ENCODE results near the gene GBE1. TPM values are rescaled to one million over a fixed set of nuclear protein-coding genes. Genes with fewer than 3 reads are reported as not detected.
A peak's percentile ranks its signal among the peaks of the same experiment; 100 is the strongest.

GBE1 gene
- total and polyA plus RNA-seq, 9 of the 15 experiments (the other 6 are each of a cell fraction or from before 2014, with no cell fraction given) = 7.9 to 25.6 (median 13.1) TPM

DNA sequence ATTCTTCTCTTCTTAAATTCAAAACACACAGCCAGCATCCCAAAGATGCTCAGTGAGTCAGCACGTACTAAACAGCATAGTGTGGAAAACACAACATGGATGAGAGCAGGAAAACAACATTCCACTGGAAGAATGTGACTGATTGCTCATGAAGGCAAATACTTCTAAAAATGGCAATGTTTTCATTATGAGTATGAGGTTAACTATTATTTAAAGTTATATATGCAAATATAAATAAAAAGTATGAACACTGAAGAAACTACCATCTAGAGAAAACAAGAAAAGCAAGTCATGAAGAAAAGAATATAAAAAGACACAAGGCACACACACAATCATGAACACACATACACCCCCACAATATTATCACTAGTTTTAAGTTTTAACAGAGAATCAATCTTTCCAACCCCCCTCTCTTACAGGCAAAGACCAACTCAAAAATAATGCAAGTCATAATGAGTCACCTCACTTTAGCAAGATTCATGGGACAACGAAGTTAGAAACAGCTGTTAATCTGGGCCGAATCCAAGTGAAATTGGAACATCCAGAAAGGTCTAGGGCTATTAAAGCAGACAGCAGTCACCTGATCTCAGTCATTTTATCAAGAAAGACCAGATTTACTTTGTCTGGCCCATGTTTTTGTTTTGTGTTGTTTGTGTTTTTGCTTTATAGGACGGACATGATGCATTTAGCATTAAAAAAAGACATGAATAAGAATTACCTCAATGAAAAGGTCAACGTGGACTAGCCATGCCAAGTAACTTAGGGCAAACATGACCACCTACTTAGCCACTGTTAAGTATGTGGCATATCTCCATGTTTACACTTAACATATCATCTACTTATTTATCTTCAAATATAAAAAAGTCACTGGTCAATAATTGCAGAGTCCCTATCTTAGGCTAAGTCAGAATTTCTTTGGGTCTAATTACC is 18.1 kb downstream of the GBE1 start (continued):
- TF ChIP-seq SAFB2 (IDR thresholded peaks at IDR 0.05; ENCODE audit: borderline replicate concordance, low read depth, low read length, severe bottlenecking) = no peak
- no peak for TF ChIP-seq EHMT2 (IDR thresholded peaks at IDR 0.05)
- no peak for TF ChIP-seq ELK3 (CRISPR knock-in tag; IDR thresholded peaks at IDR 0.05)
- no peak for TF ChIP-seq CREB5 (CRISPR knock-in tag; IDR thresholded peaks at IDR 0.05)
- TF ChIP-seq, protein P1, sequence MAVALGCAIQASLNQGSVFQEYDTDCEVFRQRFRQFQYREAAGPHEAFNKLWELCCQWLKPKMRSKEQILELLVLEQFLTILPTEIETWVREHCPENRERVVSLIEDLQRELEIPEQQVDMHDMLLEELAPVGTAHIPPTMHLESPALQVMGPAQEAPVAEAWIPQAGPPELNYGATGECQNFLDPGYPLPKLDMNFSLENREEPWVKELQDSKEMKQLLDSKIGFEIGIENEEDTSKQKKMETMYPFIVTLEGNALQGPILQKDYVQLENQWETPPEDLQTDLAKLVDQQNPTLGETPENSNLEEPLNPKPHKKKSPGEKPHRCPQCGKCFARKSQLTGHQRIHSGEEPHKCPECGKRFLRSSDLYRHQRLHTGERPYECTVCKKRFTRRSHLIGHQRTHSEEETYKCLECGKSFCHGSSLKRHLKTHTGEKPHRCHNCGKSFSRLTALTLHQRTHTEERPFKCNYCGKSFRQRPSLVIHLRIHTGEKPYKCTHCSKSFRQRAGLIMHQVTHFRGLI (CRISPR knock-in tag; IDR thresholded peaks at IDR 0.05) = no peak
- TF ChIP-seq, protein P2, sequence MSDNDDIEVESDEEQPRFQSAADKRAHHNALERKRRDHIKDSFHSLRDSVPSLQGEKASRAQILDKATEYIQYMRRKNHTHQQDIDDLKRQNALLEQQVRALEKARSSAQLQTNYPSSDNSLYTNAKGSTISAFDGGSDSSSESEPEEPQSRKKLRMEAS (CRISPR knock-in tag; IDR thresholded peaks at IDR 0.05) = no peak
- peak; percentile 79 for TF ChIP-seq JUN (IDR thresholded peaks at IDR 0.05; ENCODE audit: borderline replicate concordance, low read depth, low read length)
- no peak for TF ChIP-seq JUN (CRISPR knock-in tag; IDR thresholded peaks at IDR 0.05; ENCODE audit: borderline replicate concordance)
- TF ChIP-seq ZKSCAN8 (CRISPR knock-in tag; IDR thresholded peaks at IDR 0.05) = no peak
- no peak for TF ChIP-seq L3MBTL2 (IDR thresholded peaks at IDR 0.05)
- TF ChIP-seq ZNF398 (CRISPR knock-in tag; IDR thresholded peaks at IDR 0.05) = no peak
- no peak for TF ChIP-seq MXD1 (CRISPR knock-in tag; IDR thresholded peaks at IDR 0.05; ENCODE audit: borderline replicate concordance, poor library complexity, severe bottlenecking)
- no peak for TF ChIP-seq ILK (tag; IDR thresholded peaks at IDR 0.05; ENCODE audit: borderline replicate concordance, low read depth)
- no peak for TF ChIP-seq RBM34 (IDR thresholded peaks at IDR 0.05; ENCODE audit: borderline replicate concordance, insufficient read depth, low read length)
- TF ChIP-seq ETV6 (IDR thresholded peaks at IDR 0.05; ENCODE audit: borderline replicate concordance in 1 of 2, low read depth in 2 of 2, low read length in 1 of 2) = no peak
- TF ChIP-seq ETV6 (CRISPR knock-in tag; IDR thresholded peaks at IDR 0.05; ENCODE audit: borderline replicate concordance) = no peak
- TF ChIP-seq, protein P3, sequence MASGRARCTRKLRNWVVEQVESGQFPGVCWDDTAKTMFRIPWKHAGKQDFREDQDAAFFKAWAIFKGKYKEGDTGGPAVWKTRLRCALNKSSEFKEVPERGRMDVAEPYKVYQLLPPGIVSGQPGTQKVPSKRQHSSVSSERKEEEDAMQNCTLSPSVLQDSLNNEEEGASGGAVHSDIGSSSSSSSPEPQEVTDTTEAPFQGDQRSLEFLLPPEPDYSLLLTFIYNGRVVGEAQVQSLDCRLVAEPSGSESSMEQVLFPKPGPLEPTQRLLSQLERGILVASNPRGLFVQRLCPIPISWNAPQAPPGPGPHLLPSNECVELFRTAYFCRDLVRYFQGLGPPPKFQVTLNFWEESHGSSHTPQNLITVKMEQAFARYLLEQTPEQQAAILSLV (tag; IDR thresholded peaks at IDR 0.05) = no peak
- no peak for TF ChIP-seq NCOA6 (IDR thresholded peaks at IDR 0.05)
- TF ChIP-seq TRIM24 (IDR thresholded peaks at IDR 0.05) = peak; percentile 82 to 84
